Parathyroid adenoma (tissue), 2 donors: ENCODE results near the gene NUBP2.

Experiments used
- H2AFZ ChIP-seq: fragments of 300-600 bp; sonication (generic); one replicate; pipeline ENCODE4 v1.7.0; 2017; ENCODE audit warnings: antibody characterized with exemption, mild to moderate bottlenecking
- H3K27ac ChIP-seq: fragments of 300-600 bp; sonication (generic); one replicate; pipeline ENCODE4 v1.7.0; 2017
- H3K27me3 ChIP-seq: fragments of 300-600 bp; sonication (generic); one replicate; pipeline ENCODE4 v1.7.0; 2017; ENCODE audit warnings: low read length; ENCODE audit not compliant: control insufficient read depth, insufficient read depth
- H3K36me3 ChIP-seq: fragments of 300-600 bp; sonication (generic); one replicate; pipeline ENCODE4 v1.7.0; 2017; ENCODE audit warnings: low read length; ENCODE audit not compliant: control insufficient read depth, insufficient read depth
- H3K4me1 ChIP-seq: fragments of 300-600 bp; sonication (generic); one replicate; pipeline ENCODE4 v1.7.0; 2017; ENCODE audit warnings: control low read depth
- H3K4me2 ChIP-seq: fragments of 300-600 bp; sonication (generic); one replicate; pipeline ENCODE4 v1.7.0; 2017; ENCODE audit warnings: low read length
- H3K4me3 ChIP-seq: fragments of 300-600 bp; sonication (generic); one replicate; pipeline ENCODE4 v1.7.0; 2017; ENCODE audit warnings: low read depth, low read length
- H3K79me2 ChIP-seq: fragments of 300-600 bp; sonication (generic); one replicate; pipeline ENCODE4 v1.7.0; 2017; ENCODE audit warnings: control low read depth
- H3K9ac ChIP-seq: fragments of 300-600 bp; sonication (generic); one replicate; pipeline ENCODE4 v1.7.0; 2017; ENCODE audit warnings: mild to moderate bottlenecking
- H3K9me3 ChIP-seq: fragments of 300-600 bp; sonication (generic); one replicate; pipeline ENCODE4 v1.7.0; 2017; ENCODE audit warnings: low read length; ENCODE audit not compliant: control insufficient read depth
- CTCF ChIP-seq: fragments of 300-600 bp; sonication (generic); IDR thresholded peaks from one replicate; pipeline ENCODE4 v1.7.0; 2017; ENCODE audit warnings: antibody characterized with exemption, mild to moderate bottlenecking
- donor health status: primary hyperparathyroidism.

Gene NUBP2

GRCh38 chr16:1820096-1820945 is 37.6 kb downstream of the NUBP2 start:
- Histone ChIP-seq H3K4me3 (no peak overlapping the region), H3K27ac (no peak overlapping the region), H3K79me2 (peaks cover 46% of the 10 kb centered on the region), H3K36me3 (no peaks in the 10 kb centered on the region), H3K9ac (no peak overlapping the region), H3K4me1 (peaks cover under 1% of the 10 kb centered on the region), H3K27me3 (no peaks in the 10 kb centered on the region), H3K4me2 (no peak overlapping the region), H2AFZ (no peak overlapping the region), H3K9me3 (no peaks in the 10 kb centered on the region)
- no peak for TF ChIP-seq CTCF

GRCh38 chr16:1820946-1821290 is 38.2 kb downstream of the NUBP2 start:
- Histone ChIP-seq H3K79me2 (peaks cover 52% of the 10 kb centered on the region), H2AFZ (no peak overlapping the region), H3K9me3 (no peaks in the 10 kb centered on the region), H3K36me3 (no peaks in the 10 kb centered on the region), H3K4me2 (no peak overlapping the region), H3K9ac (no peak overlapping the region), H3K27me3 (no peaks in the 10 kb centered on the region), H3K4me1 (peaks cover 5% of the 10 kb centered on the region), H3K27ac (no peak overlapping the region), H3K4me3 (no peak overlapping the region)
- TF ChIP-seq CTCF: no peak

- H3K79me2 ChIP-seq: peaks cover 52% of the 10 kb centered on the region
- H2AFZ ChIP-seq: no peak overlapping the region
- H3K36me3 ChIP-seq: no peaks in the 10 kb centered on the region
- no peaks in the 10 kb centered on the region for H3K27me3 ChIP-seq
- H3K27ac ChIP-seq: no peak overlapping the region
- TF ChIP-seq CTCF: no peak
- peaks cover 5% of the 10 kb centered on the region for H3K4me1 ChIP-seq
- H3K9ac ChIP-seq: no peak overlapping the region
- H3K9me3 ChIP-seq: no peaks in the 10 kb centered on the region
- H3K4me2 ChIP-seq: no peak overlapping the region
- no peak overlapping the region for H3K4me3 ChIP-seq
These were observed 39.3 kb downstream of the NUBP2 start for GRCh38 chr16:1821861-1822611.

GRCh38 chr16:1822801-1823200 is 40.0 kb downstream of the NUBP2 start:
- TF ChIP-seq CTCF: no peak
- H3K79me2 ChIP-seq: peaks cover 54% of the 10 kb centered on the region
- H3K27ac ChIP-seq: no peak overlapping the region
- H2AFZ ChIP-seq: no peak overlapping the region
- H3K36me3 ChIP-seq: no peaks in the 10 kb centered on the region
- no peak overlapping the region for H3K9ac ChIP-seq
- H3K27me3 ChIP-seq: no peaks in the 10 kb centered on the region
- H3K4me2 ChIP-seq: no peak overlapping the region
- peaks cover 7% of the 10 kb centered on the region for H3K4me1 ChIP-seq
- no peak overlapping the region for H3K4me3 ChIP-seq
- no peaks in the 10 kb centered on the region for H3K9me3 ChIP-seq
